Activated B cell treated with CpG ODN at 0.5 μM for 24 hours (primary cell): ENCODE data around the gene PKHD1. TPM values are rescaled to one million over a fixed set of nuclear protein-coding genes. Genes with fewer than 3 reads are reported as not detected.

ENCODE experiments used
- ATAC-seq: fragments of 200-7000 bp; cut with Tn5 transposase; one replicate; pipeline ENCODE4 v1.10.0; 2021; ENCODE audit warnings: low read depth, mild to moderate bottlenecking, moderate library complexity
- CTCF ChIA-PET: fragments of 350-600 bp; sonication (Branson Sonifier 250); formaldehyde crosslinking; loops from one replicate; lab custom pipeline; 2021; ENCODE audit warnings: antibody characterized with exemption; lab: Charles Lee
- POLR2A ChIA-PET: fragments of 350-600 bp; sonication (Branson Sonifier 250); formaldehyde crosslinking; loops from one replicate; lab custom pipeline; 2021; ENCODE audit warnings: antibody characterized with exemption; lab: Charles Lee
- DNase-seq: peaks from one replicate; pipeline ENCODE4 v3.0.0; 2022
- H3K27ac Mint-ChIP-seq: one replicate; pipeline ENCODE4 v1.8.0; 2020; ENCODE audit warnings: mixed read lengths
- H3K27me3 Mint-ChIP-seq: one replicate; pipeline ENCODE4 v1.8.0; 2021; ENCODE audit warnings: mixed read lengths
- H3K36me3 Mint-ChIP-seq: one replicate; pipeline ENCODE4 v1.8.0; 2021; ENCODE audit warnings: low read depth, mixed read lengths
- H3K4me1 Mint-ChIP-seq: one replicate; pipeline ENCODE4 v1.8.0; 2021; ENCODE audit warnings: mixed read lengths
- H3K4me3 Mint-ChIP-seq: one replicate; pipeline ENCODE4 v1.8.0; 2020; ENCODE audit warnings: mild to moderate bottlenecking, mixed read lengths
- H3K9me3 Mint-ChIP-seq: one replicate; pipeline ENCODE4 v1.8.0; 2020; ENCODE audit warnings: mixed read lengths
- CTCF ChIP-seq: fragments of 200-600 bp; IDR thresholded peaks from one replicate; pipeline ENCODE4 v1.8.0; 2022; ENCODE audit warnings: antibody characterized with exemption, mild to moderate bottlenecking
- intact Hi-C: fragments of 100-400 bp; cut with micrococcal nuclease; formaldehyde crosslinking; loops from one replicate; pipeline ENCODE4 v1.15.1; 2024
- total RNA-seq: library from RNA; stranded (reverse); gene quantifications from 2 replicates; pipeline ENCODE4 v1.2.3, GENCODE V29; 2022

Gene PKHD1
- total RNA-seq, 1 donor from 2014 or later: not detected

- ChIA-PET CTCF (no interaction called here), POLR2A (no interaction called here)
- H3K4me1 Mint-ChIP-seq: no peaks in the 10 kb centered on the region
- ATAC-seq (no peak), DNase-seq (no peak)
- no peaks in the 10 kb centered on the region for H3K36me3 Mint-ChIP-seq
- intact Hi-C loops: no loop called here
- no peak overlapping the region for H3K4me3 Mint-ChIP-seq
- H3K9me3 Mint-ChIP-seq: no peaks in the 10 kb centered on the region
- TF ChIP-seq CTCF: no peak
- no peak overlapping the region for H3K27ac Mint-ChIP-seq
- peaks cover 2% of the 10 kb centered on the region for H3K27me3 Mint-ChIP-seq
These were observed 19.6 kb upstream of the PKHD1 start for GRCh38 chr6:52106994-52107393.

GRCh38 chr6:52104979-52105378 is 17.6 kb upstream of the PKHD1 start:
- Mint-ChIP-seq H3K27ac (no peak overlapping the region), H3K4me1 (no peaks in the 10 kb centered on the region), H3K9me3 (no peaks in the 10 kb centered on the region), H3K4me3 (no peak overlapping the region), H3K27me3 (peaks cover 11% of the 10 kb centered on the region), H3K36me3 (no peaks in the 10 kb centered on the region)
- ATAC-seq: no peak
- intact Hi-C loops: no loop called here
- ChIA-PET POLR2A (no interaction called here), CTCF (no interaction called here)
- TF ChIP-seq CTCF: no peak
- no peak for DNase-seq

GRCh38 chr6:52103623-52104022 is 16.2 kb upstream of the PKHD1 start:
- TF ChIP-seq CTCF: no peak
- ATAC-seq (no peak), DNase-seq (no peak)
- intact Hi-C loops: no loop called here
- Mint-ChIP-seq H3K27me3 (peaks cover 11% of the 10 kb centered on the region), H3K4me3 (no peak overlapping the region), H3K27ac (no peak overlapping the region), H3K4me1 (no peaks in the 10 kb centered on the region), H3K9me3 (no peaks in the 10 kb centered on the region), H3K36me3 (no peaks in the 10 kb centered on the region)
- CTCF ChIA-PET: no interaction called here
- POLR2A ChIA-PET: no interaction called here

- POLR2A ChIA-PET: no interaction called here
- H3K9me3 Mint-ChIP-seq: no peaks in the 10 kb centered on the region
- no peaks in the 10 kb centered on the region for H3K36me3 Mint-ChIP-seq
- ATAC-seq (no peak), DNase-seq (no peak)
- CTCF ChIA-PET: no interaction called here
- intact Hi-C loops: no loop called here
- TF ChIP-seq CTCF: no peak
- H3K27me3 Mint-ChIP-seq: peaks cover 11% of the 10 kb centered on the region
- H3K27ac Mint-ChIP-seq: no peak overlapping the region
- H3K4me3 Mint-ChIP-seq: no peak overlapping the region
- no peaks in the 10 kb centered on the region for H3K4me1 Mint-ChIP-seq
These were observed 15.0 kb upstream of the PKHD1 start for GRCh38 chr6:52102405-52102804.

- intact Hi-C loops: no loop called here
- DNase-seq: no peak
These were observed 11.3 kb upstream of the PKHD1 start for GRCh38 chr6:52098721-52099120.

More at GRCh38 chr6:52098721-52099120, 11.3 kb upstream of the PKHD1 start:
- ChIA-PET CTCF (no interaction called here), POLR2A (no interaction called here)
- no peaks in the 10 kb centered on the region for H3K4me1 Mint-ChIP-seq
- H3K27ac Mint-ChIP-seq: no peak overlapping the region
- H3K36me3 Mint-ChIP-seq: no peaks in the 10 kb centered on the region
- peaks cover 11% of the 10 kb centered on the region for H3K27me3 Mint-ChIP-seq
- no peak for TF ChIP-seq CTCF
- no peak for ATAC-seq
- H3K9me3 Mint-ChIP-seq: peaks cover 2% of the 10 kb centered on the region
- H3K4me3 Mint-ChIP-seq: no peak overlapping the region
